Ovary (tissue), 3 donors: Measurements from ENCODE around the gene EIF4G3.

ENCODE experiments used
- CTCF ChIP-seq, 3 donors: fragments of 450-650 bp in 2 of 3; fragments of 200-600 bp in 1 of 3; IDR thresholded peaks; one replicate each; pipeline versions ENCODE4 v1.5.1 to v1.8.0; 2016 to 2022; ENCODE audit warnings: antibody characterized with exemption in 3 of 3, mild to moderate bottlenecking in 1 of 3
- EP300 ChIP-seq: sonication (generic); formaldehyde crosslinking; IDR thresholded peaks from one replicate; pipeline ENCODE4 v1.6.1; 2017; ENCODE audit warnings: antibody characterized with exemption
- POLR2A ChIP-seq: fragments of 450-650 bp; IDR thresholded peaks from one replicate; pipeline ENCODE4 v1.6.1; 2017; ENCODE audit warnings: antibody characterized with exemption, mild to moderate bottlenecking, moderate library complexity
- donor health status: DM: no; HTN: no; CAD: no.

GRCh38 chr1:20928146-20928545 lies 248.6 kb downstream of the EIF4G3 start:
- TF ChIP-seq EP300: no peak
- TF ChIP-seq CTCF (IDR thresholded peaks at IDR 0.05): no peak
- no peak for TF ChIP-seq POLR2A
